Nephron progenitor cell (in vitro differentiated cells): ENCODE results near the gene FICD.

Source experiments
- DNase-seq: peaks from one replicate; pipeline ENCODE4 v3.0.0; 2021
- H3K27ac Mint-ChIP-seq: 2 replicates; pipeline ENCODE4 v1.8.0; 2021; ENCODE audit warnings: mild to moderate bottlenecking, moderate library complexity, mixed read lengths
- H3K27me3 Mint-ChIP-seq: 2 replicates; pipeline ENCODE4 v1.8.0; 2021; ENCODE audit warnings: mild to moderate bottlenecking, low read depth, mixed read lengths; ENCODE audit not compliant: poor library complexity
- H3K36me3 Mint-ChIP-seq: 2 replicates; pipeline ENCODE4 v1.8.0; 2021; ENCODE audit warnings: low read depth, mixed read lengths
- H3K4me1 Mint-ChIP-seq: 2 replicates; pipeline ENCODE4 v1.8.0; 2021; ENCODE audit warnings: mixed read lengths
- H3K4me3 Mint-ChIP-seq: 2 replicates; pipeline ENCODE4 v1.8.0; 2021; ENCODE audit warnings: mild to moderate bottlenecking, moderate library complexity, mixed read lengths
- H3K9me3 Mint-ChIP-seq: 2 replicates; pipeline ENCODE4 v1.8.0; 2021; ENCODE audit warnings: mild to moderate bottlenecking, moderate library complexity, mixed read lengths
- CTCF ChIP-seq: fragments of 200-600 bp; sonication (generic); IDR thresholded peaks from 2 replicates; pipeline ENCODE4 v1.5.0; 2021; ENCODE audit warnings: antibody characterized with exemption

Gene FICD

GRCh38 chr12:108477055-108477880 lies 37.8 kb upstream of the FICD start:
- no peak for TF ChIP-seq CTCF
- Mint-ChIP-seq H3K4me3 (no peak overlapping the region), H3K36me3 (no peaks in the 10 kb centered on the region), H3K9me3 (no peaks in the 10 kb centered on the region), H3K27ac (no peak overlapping the region), H3K27me3 (peaks cover 5% of the 10 kb centered on the region), H3K4me1 (peaks cover 29% of the 10 kb centered on the region)
- DNase-seq, result no peak

GRCh38 chr12:108477881-108478259 lies 37.2 kb upstream of the FICD start:
- no peaks in the 10 kb centered on the region for H3K36me3 Mint-ChIP-seq
- H3K9me3 Mint-ChIP-seq, result no peaks in the 10 kb centered on the region
- H3K4me3 Mint-ChIP-seq, result no peak overlapping the region
- no peak for DNase-seq
- H3K27ac Mint-ChIP-seq, result no peak overlapping the region
- peaks cover 6% of the 10 kb centered on the region for H3K27me3 Mint-ChIP-seq
- H3K4me1 Mint-ChIP-seq, result peaks cover 29% of the 10 kb centered on the region
- no peak for TF ChIP-seq CTCF

GRCh38 chr12:108478611-108479206 lies 36.4 kb upstream of the FICD start:
- Mint-ChIP-seq H3K4me3 (no peak overlapping the region), H3K27me3 (peaks cover 6% of the 10 kb centered on the region), H3K9me3 (no peaks in the 10 kb centered on the region), H3K27ac (peak overlapping the region; percentile 62), H3K4me1 (peaks cover 29% of the 10 kb centered on the region), H3K36me3 (no peaks in the 10 kb centered on the region)
- DNase-seq, result no peak
- no peak for TF ChIP-seq CTCF

- TF ChIP-seq CTCF, result no peak
- H3K27me3 Mint-ChIP-seq, result peaks cover 9% of the 10 kb centered on the region
- peaks cover 29% of the 10 kb centered on the region for H3K4me1 Mint-ChIP-seq
- DNase-seq, result no peak
- H3K9me3 Mint-ChIP-seq, result no peaks in the 10 kb centered on the region
- no peaks in the 10 kb centered on the region for H3K36me3 Mint-ChIP-seq
- no peak overlapping the region for H3K4me3 Mint-ChIP-seq
- H3K27ac Mint-ChIP-seq, result no peak overlapping the region
These were observed 35.6 kb upstream of the FICD start for GRCh38 chr12:108479364-108480070.

GRCh38 chr12:108482717-108483212 lies 32.3 kb upstream of the FICD start:
- H3K27ac Mint-ChIP-seq, result no peak overlapping the region
- H3K9me3 Mint-ChIP-seq, result peaks cover 14% of the 10 kb centered on the region
- H3K4me1 Mint-ChIP-seq, result peaks cover 19% of the 10 kb centered on the region
- TF ChIP-seq CTCF, result no peak
- DNase-seq, result no peak
- H3K4me3 Mint-ChIP-seq, result no peak overlapping the region
- H3K36me3 Mint-ChIP-seq, result no peaks in the 10 kb centered on the region
- peaks cover 13% of the 10 kb centered on the region for H3K27me3 Mint-ChIP-seq
